GM19395 (cell line): ENCODE measurements around the gene UGT1A6.
"Not testable (repeated sequence)": the region's sequence is repeated elsewhere in the genome, so short reads cannot be mapped to it uniquely, and the experiment has no call there.

Experiments
- ATAC-seq: cut with Tn5 transposase; IDR thresholded peaks from one replicate; pipeline ENCODE4 v1.9.1; 2021; ENCODE audit warnings: mild to moderate bottlenecking, moderate library complexity; ENCODE audit not compliant: unreplicated experiment

Gene UGT1A6

DNA sequence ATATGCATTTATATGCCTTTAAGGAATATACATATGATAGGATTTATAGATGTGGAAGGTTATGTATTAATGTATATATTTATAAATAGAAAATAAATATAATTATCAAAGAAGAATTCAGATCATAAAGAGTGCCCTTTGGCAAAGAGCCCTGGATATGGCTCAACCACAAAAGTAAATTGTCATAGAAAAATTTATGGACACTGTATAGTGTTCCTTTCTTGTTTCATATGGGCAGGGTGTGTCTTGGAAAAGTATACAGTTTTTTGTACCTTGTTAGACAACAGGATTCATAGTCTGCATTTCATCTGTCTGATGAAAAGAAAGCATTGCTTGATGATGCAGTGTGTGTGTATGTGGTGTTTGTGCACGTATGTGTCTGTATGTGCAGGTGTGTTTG, 8.1 kb upstream of the UGT1A6 start:
- no peak for ATAC-seq

DNA sequence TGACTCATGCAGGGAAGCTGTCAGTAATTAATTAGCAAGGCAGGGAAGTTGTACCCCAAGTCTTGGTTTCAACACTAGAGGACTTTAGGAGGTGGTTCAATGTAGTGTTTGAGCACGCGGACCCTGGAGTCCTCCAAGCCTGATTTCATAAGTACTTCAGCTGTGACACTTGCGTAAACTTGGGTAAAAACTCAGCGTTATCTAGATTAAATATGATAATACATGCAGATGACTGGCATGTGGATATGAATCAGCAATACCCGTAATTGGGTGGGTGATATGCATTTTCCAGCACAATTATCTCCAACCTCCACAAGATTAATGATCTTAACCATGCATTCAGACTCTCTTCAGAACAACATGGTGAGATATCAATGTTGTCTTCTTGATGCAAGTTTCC, 5.8 kb upstream of the UGT1A6 start:
- ATAC-seq: no peak

DNA sequence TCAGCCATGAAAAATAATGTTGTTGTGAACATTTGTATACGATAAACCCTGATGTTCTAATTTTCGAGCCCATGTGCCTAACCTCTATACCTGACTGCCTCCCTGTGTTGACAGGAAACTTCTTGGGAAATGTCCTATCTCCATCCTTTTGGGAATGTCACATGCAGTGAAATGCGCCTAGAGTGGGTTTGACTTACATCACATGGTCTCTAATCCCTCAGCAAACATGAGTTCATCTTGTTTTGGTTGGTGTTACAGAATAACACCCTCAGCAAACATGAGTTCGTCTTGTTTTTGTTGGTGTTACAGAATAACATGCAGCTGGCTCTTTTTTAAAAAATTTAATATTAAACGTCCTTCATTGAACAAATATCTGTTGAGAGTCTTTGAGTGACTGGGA, 4.3 kb upstream of the UGT1A6 start:
- no peak for ATAC-seq

DNA sequence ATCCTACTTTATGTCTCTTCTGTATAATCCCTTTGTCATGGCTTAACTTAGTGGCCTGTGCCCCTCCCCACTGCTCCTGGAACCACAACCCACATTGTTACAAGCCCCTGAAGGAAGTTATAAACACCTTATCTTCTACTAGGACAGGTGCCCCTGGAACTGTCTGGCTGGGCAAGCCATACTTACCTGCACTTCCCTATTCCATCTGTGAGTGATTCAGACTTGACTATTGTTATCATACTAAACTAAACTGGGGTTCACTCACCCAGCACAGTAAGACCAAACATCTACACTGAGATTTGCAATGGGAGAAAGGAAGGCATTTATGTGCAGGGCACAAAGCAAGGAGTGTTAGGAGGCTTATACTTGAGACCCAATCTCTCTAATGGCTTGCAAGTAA, 3.7 kb upstream of the UGT1A6 start:
- no peak for ATAC-seq

DNA sequence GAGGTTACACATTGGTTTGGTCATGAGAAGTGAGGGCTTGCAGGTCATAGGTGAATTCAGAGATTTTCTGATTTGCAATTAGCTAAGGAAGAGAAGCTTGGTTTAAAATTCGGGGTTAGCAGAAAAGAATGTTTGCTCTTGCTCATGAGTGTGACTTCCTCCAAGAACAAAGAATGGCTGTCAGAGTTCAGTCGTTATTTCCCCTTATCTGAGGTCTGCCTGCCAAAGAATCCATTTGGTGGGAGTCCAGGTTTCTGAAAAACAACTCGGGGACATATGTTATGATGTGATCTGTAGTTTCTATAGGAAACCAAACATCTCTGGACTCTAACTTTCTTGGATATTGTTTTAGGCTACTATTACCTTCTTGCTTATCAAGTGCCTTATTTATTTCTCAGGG, 3.2 kb upstream of the UGT1A6 start:
- ATAC-seq: no peak

DNA sequence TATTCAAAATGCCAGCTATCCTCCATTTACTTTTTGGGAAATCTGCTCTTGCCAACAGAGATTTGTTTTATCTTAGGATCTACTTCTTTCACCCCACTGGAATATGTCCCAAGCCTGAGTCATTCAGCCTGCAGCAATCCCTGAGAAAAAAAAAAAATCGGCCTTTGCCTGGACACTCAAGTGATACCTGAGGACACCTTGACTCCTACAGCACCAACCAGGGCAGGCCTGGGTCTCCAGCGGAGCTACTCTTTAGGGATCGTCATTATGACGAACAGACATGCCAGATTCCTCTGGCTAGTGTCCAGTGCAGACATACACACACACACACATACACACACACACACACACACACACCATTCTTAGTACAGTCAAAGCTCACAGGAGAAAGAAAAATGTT, 2.2 kb upstream of the UGT1A6 start:
- ATAC-seq: no peak

DNA sequence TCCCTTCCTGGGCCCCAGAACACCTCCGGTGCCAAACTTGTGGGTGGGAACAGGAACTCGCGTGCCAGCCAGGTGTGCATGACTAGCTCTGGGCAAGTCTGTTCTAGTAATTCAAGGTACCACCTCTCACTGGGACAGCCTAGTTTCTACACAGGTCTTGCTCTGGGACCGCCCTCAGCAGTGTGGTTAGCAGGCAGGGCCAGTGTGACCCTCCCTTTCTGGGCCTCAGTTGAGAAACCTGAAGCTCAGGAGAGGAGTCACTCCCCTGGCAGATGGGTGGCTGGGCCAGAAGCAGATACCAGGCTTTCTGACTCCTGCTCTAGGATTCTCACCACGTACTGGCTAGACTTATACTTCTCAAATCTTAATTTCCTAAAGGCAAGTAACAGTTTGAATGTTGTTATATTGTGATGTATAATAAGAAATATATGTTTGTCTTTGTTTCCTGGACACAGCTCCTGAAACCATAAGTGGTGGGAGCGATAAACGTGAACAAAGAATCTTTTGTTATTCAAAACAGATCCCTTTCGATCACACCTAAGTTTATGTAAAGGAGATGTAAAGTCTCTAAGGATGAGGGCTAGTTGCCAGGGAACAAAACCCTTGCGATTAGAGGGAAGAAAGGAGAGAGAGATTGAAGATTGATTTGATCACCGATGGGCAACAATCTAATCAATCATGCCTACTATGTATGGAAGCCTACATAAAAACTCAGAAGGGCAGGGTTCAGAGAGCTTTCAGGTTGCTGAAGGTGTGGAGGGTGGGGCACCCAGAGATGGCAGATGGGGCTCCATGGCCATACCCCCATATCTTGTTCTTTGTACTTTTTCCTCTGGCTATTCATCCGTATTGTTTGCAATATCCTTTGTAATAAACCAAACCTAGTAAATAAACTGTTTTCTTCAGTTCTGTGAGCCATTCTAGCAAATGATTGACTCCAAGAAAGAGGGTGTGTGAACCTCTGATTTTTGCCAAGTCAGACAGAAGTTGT, 952 bp upstream of the UGT1A6 start:
- ATAC-seq: no peak

DNA sequence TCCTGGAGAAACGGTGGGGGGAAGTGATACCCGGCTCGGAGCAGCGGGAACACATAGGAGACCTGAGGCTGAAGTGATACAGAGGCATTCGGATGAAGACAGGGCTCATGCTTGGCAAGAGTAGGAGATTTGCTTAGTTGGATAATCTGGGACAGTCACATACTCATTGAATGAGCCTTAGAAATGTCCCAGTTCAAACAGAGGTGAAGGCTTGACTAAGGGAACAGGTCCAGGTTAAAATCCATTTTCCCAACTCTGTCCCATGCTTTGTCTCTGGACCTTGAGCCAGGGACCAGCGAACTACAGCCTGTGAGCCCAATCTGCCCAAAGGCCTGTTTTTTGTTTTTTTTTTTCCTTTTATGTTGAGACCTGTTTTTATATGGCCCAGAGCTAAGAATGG, 1.3 kb downstream of the UGT1A6 start:
- ATAC-seq: no peak

DNA sequence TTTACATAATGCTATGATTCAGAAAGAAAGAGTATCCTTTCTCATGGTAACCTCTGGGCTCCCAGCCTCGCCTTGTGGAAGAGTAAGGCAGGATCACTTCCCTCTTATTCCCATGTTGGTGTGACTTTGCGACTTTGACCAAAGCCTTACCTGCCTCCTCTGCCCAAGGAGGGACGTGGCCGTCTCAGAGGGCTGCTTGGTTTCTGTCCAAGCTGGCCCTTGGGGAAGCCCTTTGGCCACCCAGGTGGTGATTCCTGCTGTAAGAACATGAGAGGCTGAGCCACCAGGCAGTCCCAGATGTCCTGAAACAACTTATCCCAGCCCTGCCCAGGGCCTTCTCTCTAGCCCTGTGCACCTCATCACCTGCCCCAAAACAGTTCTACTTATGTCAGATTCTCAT, 6.0 kb downstream of the UGT1A6 start:
- ATAC-seq: no peak

DNA sequence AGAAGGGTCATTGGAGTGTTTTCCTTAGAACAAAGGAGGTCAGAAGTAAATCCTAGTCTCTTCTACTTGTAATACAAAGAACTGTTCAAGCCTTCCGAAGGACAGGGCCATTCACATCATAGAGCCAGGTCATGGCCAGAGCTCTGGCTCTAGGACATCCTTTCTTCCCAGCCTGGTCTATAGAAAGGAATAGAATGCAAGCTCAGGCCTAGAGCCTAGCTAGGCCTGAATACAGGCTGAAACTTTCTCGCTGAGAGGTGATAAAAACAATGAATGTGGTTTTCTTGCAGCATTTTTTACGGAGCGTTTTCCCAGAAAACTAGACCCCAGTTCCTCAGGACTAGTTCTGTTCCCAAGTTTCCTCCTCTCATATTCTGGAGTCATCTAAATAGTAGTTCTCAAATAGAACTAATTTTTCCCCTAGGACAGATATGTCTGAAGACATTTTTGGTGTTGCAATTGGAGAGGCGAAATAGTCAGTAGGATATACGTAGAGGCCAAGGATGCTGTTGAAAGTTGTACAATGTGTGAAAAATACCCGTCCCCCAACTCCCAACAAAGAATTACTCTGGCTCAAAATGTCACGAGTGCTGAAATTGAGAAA, 6.8 kb downstream of the UGT1A6 start:
- no peak for ATAC-seq

DNA sequence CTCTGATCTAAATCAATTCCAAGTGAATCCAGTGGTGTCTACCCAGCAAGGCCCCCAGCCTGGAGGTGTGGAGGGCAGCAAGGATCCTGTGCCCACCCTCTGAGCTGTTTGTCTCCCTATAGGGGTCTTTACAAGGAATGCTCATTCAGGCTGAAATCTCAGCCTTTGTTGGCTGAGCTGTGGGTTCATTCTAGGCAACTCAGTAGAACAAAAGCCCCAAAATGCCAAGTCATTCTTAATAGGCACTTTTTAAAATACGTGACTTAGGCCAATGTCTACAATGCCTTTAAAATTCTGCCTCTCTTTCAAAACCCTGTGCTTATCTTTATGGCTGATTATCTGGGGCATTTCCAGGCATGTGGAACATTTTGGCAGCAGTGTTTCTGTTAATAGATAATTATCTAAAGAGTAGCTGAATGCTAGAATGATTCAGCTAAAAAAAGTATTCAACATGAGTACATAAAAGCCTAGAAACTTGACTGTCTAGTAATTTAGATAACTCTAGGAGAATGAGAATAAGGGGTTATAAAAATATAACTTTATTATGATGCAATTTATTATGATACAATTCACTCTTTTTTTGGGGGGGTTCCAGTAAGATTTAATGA, 7.4 kb downstream of the UGT1A6 start:
- ATAC-seq: no peak

DNA sequence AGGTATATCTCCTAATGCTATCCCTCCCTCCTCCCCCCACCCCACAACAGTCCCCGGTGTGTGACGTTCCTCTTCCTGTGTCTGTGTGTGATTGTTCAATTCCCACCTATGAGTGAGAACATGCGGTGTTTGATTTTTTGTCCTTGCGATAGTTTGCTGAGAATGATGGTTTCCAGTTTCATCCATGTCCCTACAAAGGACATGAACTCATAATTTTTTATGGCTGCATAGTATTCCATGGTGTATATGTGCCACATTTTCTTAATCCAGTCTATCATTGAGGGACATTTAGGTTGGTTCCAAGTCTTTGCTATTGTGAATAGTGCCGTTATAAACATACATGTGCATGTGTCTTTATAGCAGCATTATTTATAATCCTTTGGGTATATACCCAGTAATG, 8.2 kb downstream of the UGT1A6 start:
- not testable (repeated sequence) for ATAC-seq

DNA sequence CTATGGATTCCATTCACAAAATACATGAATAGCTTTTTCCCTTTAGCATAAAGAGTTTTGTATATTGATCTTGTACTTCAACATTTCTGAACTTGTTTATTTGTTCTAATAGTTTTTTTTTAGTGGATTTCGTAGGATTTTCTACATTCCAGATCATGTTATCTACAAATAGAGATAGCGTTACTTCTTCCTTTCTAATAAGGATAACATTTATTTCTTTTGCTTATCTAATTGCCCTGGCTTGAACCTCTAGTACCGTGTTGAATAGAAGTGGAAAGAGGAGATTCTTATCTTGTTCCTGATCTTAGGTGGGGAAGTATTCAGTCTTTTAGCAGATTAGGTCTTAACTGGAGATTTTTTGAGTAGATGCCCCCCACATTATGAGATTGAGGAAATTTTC, 9.5 kb downstream of the UGT1A6 start:
- no peak for ATAC-seq

DNA sequence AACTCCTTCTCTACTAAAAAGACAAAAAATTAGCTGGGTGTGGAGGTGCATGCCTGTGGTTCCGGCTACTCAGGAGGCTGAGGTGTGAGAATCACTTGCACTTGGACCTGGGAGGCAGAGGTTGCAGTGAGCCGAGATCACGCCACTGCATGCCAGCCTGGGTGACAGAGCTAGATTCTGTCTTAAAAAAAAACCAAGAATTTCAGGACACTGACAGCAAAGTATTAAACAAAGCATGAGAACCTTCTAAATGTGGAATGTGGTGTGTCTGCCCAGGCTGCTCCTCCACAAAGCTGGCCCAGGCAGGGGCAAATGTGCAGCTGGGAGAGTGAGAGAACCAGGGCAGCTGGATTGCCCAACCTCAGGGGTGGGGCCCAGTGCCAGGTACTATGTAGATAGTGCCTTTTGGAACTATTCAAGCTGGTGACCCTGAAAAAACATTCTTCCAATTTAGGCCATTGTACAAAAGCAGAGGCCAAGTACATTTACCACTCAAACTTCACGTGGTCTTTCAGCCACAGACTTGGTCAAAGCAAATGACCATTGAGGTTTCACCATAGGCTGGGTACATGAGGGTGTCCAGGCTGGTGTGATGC, 13.3 kb downstream of the UGT1A6 start:
- no peak for ATAC-seq

DNA sequence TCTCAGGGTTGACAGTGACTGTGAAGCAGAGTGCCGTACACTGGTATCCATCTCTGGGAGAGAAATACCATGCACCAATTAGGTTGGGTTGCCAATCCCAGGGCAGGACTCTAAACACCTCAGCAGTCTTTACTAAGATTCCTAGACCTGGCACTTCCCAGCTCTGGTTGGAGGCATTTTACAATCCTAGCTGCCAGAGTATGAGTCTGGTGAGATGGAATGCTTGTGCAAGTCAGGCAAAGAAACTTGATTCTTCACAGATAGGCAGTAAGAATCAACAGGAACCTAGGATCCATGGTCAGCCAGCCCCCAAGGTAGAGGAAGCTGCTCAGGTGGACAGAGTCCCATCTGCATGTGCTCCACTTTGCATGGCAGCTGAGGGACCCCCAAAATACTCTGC, 14.0 kb downstream of the UGT1A6 start:
- ATAC-seq: no peak

DNA sequence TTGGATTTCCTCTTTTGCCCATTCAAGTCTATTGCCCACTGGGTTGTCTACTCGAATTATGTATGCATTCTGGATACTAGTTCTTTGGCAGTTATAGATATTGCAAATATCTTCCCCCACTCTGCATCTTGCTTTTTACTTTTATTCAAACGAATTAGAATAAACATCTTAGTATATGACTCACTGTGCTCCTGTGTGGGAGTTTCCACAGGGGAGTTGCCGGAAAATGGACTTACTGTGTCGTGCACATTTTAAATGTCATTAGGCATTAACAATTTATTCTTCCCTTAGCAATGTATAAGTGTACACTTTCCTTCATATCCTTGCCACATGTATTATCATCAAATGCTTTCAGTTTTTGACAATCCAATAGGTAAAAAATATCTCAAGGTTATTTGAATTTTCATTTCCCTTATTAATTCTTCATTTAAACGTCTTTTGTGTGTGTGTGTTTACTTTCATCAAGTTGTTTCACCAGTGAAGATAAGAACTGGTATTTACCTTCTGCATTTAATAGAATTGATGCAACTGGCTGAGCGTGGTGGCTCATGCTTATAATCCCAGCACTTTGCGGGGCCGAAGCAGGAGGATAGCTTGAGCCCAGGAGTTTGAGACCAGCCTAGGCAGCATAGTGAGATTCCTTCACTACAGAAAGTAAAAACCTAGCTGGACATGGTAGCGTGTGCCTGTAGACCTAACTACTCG, 15.4 kb downstream of the UGT1A6 start:
- no peak for ATAC-seq

DNA sequence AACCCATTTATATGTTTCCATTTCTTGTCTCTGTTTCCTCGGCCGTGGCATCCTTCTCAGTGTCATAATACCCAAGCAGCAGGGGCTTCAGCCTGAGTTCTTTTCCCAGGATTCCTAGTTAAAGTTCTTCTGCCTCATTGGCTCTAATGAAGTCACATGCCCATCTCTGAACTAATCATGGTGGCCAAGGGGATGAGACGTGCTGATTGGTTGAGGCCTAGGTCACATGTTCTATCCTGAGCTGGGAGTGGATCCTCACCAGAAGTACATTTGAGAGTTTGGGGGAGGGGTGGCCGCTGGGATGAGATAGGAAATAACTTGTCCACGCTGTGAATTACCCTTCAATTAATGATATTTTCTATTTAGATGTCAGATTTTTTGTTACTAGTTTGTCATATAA, 16.3 kb downstream of the UGT1A6 start:
- no peak for ATAC-seq

DNA sequence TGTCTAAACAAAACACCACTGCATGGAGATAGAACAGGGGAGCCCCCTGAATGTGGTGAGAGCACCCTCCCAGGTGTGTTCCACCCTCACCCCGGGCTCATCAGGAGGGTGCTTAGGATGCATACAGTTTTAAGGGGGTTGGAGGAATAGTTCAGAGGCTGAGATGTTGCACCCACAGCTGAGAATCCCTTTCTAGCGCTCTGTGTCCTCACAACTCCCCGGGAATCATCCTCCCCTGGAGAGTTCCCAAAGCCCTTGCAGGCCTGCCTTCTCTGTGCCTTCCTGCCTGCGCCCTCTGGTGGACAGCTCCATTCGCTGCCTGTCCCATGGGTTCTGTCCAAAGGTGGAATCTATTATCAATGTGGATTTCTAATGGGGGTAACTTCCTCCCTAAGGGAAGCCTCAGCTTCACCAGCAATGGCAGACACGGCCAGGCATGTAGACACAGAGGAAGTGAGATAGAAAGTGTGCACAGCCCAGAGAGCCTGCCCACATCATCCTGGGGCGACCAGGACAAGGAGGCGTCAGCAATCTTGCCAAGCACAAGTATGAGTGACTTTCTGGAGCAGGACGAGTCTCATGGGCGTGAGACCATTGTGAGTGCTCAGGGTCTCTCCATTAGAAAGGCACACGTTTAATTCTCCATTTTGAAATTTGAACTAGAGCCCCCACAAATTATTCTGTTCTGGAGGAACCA, 18.8 kb downstream of the UGT1A6 start:
- peak; percentile 81 for ATAC-seq

DNA sequence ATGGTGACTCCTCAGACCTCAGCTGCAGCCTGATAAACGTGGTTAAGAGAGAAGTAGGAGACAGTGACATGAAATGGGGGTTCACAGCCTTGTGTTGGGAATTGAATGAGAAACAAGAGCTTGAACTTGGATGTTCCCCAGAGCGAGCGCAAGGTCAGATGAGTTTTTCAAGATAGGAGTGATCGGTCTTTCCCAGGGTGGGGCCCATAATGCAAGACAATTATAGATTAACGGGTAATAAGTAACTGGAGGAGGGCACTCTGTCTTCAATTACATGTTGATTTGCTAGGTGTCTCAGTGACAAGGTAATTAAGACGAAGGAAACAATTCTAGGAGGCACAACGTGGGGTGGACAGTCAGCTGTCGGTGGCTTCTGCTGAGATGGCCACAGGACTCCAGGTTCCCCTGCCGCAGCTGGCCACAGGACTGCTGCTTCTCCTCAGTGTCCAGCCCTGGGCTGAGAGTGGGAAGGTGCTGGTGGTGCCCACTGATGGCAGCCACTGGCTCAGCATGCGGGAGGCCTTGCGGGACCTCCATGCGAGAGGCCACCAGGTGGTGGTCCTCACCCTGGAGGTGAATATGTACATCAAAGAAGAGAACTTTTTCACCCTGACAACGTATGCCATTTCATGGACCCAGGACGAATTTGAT, 20.0 kb downstream of the UGT1A6 start, which contains the start of gene UGT1A5:
TSS of gene UGT1A5 (plus strand) at position 297 of the 651 bp plus-strand sequence. CDS start at position 382, 85 bp downstream.
- ATAC-seq: no peak

DNA sequence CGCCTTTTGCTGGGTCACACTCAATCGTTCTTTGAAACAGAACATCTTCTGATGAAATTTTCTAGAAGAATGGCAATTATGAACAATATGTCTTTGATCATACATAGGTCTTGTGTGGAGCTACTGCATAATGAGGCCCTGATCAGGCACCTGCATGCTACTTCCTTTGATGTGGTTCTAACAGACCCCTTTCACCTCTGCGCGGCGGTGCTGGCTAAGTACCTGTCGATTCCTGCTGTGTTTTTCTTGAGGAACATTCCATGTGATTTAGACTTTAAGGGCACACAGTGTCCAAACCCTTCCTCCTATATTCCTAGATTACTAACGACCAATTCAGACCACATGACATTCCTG, 20.5 kb downstream of the UGT1A6 start:
- no peak for ATAC-seq
